GM23338 (cell line): ENCODE results near the gene PARL. TPM values are rescaled to one million over a fixed set of nuclear protein-coding genes. Genes with fewer than 3 reads are reported as not detected.

Experiments
- ATAC-seq: fragments of 200-7000 bp; cut with Tn5 transposase; 3 replicates; pipeline ENCODE4 v1.9.1; 2020
- DNase-seq: peaks from one replicate; pipeline ENCODE4 v3.0.0-alpha.2; 2015; ENCODE audit warnings: low spot score
- H2AFZ ChIP-seq: fragments of 200-600 bp; sonication (generic); 2 replicates; pipeline ENCODE4 v1.8.0; 2016; ENCODE audit warnings: antibody characterized with exemption, mild to moderate bottlenecking, moderate library complexity
- H3F3A ChIP-seq: fragments of 200-600 bp; sonication (generic); replicated peaks from 2 replicates; pipeline ENCODE4 v1.8.0; 2017; ENCODE audit warnings: antibody characterized with exemption, mixed run types, low read depth
- H3K27ac ChIP-seq: fragments of 200-600 bp; sonication (generic); 2 replicates; pipeline ENCODE4 v1.6.1; 2016; ENCODE audit warnings: low read depth
- H3K27me3 ChIP-seq: fragments of 200-600 bp; sonication (generic); 2 replicates; pipeline ENCODE4 v1.8.0; 2016; ENCODE audit warnings: mild to moderate bottlenecking, mixed run types, moderate library complexity; ENCODE audit not compliant: insufficient read depth
- H3K36me3 ChIP-seq: fragments of 200-600 bp; sonication (generic); 2 replicates; pipeline ENCODE4 v1.8.0; 2016; ENCODE audit warnings: mild to moderate bottlenecking; ENCODE audit not compliant: insufficient read depth
- H3K4me1 ChIP-seq: fragments of 200-600 bp; sonication (generic); 2 replicates; pipeline ENCODE4 v1.8.0; 2016; ENCODE audit warnings: mild to moderate bottlenecking, moderate library complexity; ENCODE audit not compliant: insufficient read depth
- H3K4me2 ChIP-seq: fragments of 200-600 bp; sonication (generic); 2 replicates; pipeline ENCODE4 v1.7.1; 2017; ENCODE audit warnings: mixed run types
- H3K4me3 ChIP-seq: fragments of 200-600 bp; sonication (generic); 2 replicates; pipeline ENCODE4 v1.6.1; 2016; ENCODE audit warnings: mixed run types
- H3K79me2 ChIP-seq: fragments of 200-600 bp; sonication (generic); replicated peaks from 2 replicates; pipeline ENCODE4 v1.8.0; 2017; ENCODE audit warnings: mild to moderate bottlenecking; ENCODE audit not compliant: insufficient read depth
- H3K9me2 ChIP-seq: fragments of 200-600 bp; sonication (generic); 2 replicates; pipeline ENCODE4 v1.8.0; 2017; ENCODE audit not compliant: insufficient read depth
- H4K20me1 ChIP-seq: fragments of 200-600 bp; sonication (generic); replicated peaks from 2 replicates; pipeline ENCODE4 v1.8.0; 2017; ENCODE audit warnings: mild to moderate bottlenecking; ENCODE audit not compliant: insufficient read depth
- H3K27ac Mint-ChIP-seq: 2 replicates; pipeline ENCODE4 v1.8.0; 2020; ENCODE audit warnings: inconsistent platforms, mild to moderate bottlenecking, moderate library complexity, mixed read lengths
- H3K27me3 Mint-ChIP-seq: 3 replicates; pipeline ENCODE4 v1.8.0; 2022; ENCODE audit warnings: low read depth, mild to moderate bottlenecking, moderate library complexity, mixed read lengths, inconsistent platforms; ENCODE audit not compliant: insufficient read depth, poor library complexity
- H3K36me3 Mint-ChIP-seq: 3 replicates; pipeline ENCODE4 v1.8.0; 2021; ENCODE audit warnings: low read depth, mild to moderate bottlenecking, inconsistent platforms, moderate library complexity, mixed read lengths
- H3K4me1 Mint-ChIP-seq: 3 replicates; pipeline ENCODE4 v1.8.0; 2020; ENCODE audit warnings: mild to moderate bottlenecking, inconsistent platforms, mixed read lengths
- H3K4me3 Mint-ChIP-seq: 3 replicates; pipeline ENCODE4 v1.8.0; 2021; ENCODE audit warnings: moderate library complexity, mild to moderate bottlenecking, inconsistent platforms, mixed read lengths
- H3K9me3 Mint-ChIP-seq: 3 replicates; pipeline ENCODE4 v1.8.0; 2020; ENCODE audit warnings: moderate library complexity, mild to moderate bottlenecking, inconsistent platforms, mixed read lengths
- NANOG ChIP-seq: IDR thresholded peaks from 2 replicates; pipeline ENCODE4 v1.6.1; 2016; ENCODE audit warnings: antibody characterized with exemption, borderline replicate concordance
- ZNF331 ChIP-seq: fragments of 250-450 bp; sonication (Bioruptor Pico); IDR thresholded peaks from 2 replicates; pipeline ENCODE4 v1.5.0; 2020; ENCODE audit warnings: low read depth, mild to moderate bottlenecking, moderate library complexity
- polyA plus RNA-seq: library from polyadenylated mRNA; unstranded; fragments of >200 nt; fragmentation: Nextera tagmentation; extraction: Ambion mirVana; gene quantifications from 2 replicates; pipeline ENCODE4 v1.2.1, GENCODE V29; 2016
- total RNA-seq: library from RNA; depleted of rRNA; stranded (reverse); fragments of >200 nt; shearing (Covaris generic); gene quantifications from 2 replicates; pipeline ENCODE4 v1.2.3, GENCODE V29; 2014
- TF ChIP-seq, protein P1 (sequence below): fragments of 250-450 bp; sonication (Bioruptor Pico); IDR thresholded peaks from 2 replicates; pipeline ENCODE4 v1.5.0; 2020; ENCODE audit warnings: mild to moderate bottlenecking, moderate library complexity
- TF ChIP-seq, protein P2 (sequence below), 2 experiments: fragments of 200-600 bp in 1 of 2; sonication (generic) in 1 of 2; conservative IDR thresholded peaks; 2 replicates each; pipeline versions ENCODE4 v1.5.1 to v1.6.1; 2016 to 2017; ENCODE audit warnings: antibody characterized with exemption in 2 of 2, low read depth in 2 of 2, mild to moderate bottlenecking in 2 of 2, moderate library complexity in 1 of 2
- TF ChIP-seq, protein P3 (sequence below): IDR thresholded peaks from one replicate; pipeline ENCODE4 v1.6.1; 2018; ENCODE audit warnings: antibody characterized with exemption; ENCODE audit not compliant: unreplicated experiment

The PARL gene
- total and polyA plus RNA-seq, 2 experiments from 2014 or later = 67.5 to 78.7 TPM

DNA sequence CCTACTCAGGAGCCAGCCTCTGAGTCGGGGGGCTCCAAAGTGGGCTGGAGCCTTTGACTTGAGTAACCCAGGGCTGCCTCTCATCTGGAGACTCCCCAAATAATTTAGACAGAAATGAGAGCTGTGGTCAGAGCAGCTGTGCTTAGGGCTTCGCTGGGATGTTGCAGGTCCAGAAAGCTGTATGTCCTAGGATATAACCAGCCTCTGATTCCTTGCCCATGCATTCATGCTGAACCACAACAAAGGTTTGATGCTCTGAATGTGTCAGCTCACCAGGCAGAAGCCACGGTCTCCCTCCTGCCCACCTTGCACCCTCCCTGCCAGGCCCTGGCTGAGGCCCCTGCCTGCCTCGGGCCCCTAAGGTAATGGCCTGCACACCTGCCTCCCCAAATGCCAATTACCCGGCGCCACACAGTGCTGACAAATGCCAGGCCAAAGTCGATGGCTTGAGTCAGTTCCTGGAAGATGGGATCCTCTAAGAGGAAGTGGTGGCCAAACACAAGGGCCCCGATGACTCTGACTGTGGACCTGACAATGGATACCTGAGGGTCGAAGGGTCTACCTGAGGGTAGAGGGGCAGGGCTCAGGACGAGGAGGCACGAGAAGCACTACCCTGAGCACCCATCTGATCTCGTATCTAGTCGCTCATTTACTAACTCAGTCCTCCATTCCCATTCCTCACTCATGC lies 21.7 kb upstream of the PARL start (continued):
- TF ChIP-seq, protein P1, sequence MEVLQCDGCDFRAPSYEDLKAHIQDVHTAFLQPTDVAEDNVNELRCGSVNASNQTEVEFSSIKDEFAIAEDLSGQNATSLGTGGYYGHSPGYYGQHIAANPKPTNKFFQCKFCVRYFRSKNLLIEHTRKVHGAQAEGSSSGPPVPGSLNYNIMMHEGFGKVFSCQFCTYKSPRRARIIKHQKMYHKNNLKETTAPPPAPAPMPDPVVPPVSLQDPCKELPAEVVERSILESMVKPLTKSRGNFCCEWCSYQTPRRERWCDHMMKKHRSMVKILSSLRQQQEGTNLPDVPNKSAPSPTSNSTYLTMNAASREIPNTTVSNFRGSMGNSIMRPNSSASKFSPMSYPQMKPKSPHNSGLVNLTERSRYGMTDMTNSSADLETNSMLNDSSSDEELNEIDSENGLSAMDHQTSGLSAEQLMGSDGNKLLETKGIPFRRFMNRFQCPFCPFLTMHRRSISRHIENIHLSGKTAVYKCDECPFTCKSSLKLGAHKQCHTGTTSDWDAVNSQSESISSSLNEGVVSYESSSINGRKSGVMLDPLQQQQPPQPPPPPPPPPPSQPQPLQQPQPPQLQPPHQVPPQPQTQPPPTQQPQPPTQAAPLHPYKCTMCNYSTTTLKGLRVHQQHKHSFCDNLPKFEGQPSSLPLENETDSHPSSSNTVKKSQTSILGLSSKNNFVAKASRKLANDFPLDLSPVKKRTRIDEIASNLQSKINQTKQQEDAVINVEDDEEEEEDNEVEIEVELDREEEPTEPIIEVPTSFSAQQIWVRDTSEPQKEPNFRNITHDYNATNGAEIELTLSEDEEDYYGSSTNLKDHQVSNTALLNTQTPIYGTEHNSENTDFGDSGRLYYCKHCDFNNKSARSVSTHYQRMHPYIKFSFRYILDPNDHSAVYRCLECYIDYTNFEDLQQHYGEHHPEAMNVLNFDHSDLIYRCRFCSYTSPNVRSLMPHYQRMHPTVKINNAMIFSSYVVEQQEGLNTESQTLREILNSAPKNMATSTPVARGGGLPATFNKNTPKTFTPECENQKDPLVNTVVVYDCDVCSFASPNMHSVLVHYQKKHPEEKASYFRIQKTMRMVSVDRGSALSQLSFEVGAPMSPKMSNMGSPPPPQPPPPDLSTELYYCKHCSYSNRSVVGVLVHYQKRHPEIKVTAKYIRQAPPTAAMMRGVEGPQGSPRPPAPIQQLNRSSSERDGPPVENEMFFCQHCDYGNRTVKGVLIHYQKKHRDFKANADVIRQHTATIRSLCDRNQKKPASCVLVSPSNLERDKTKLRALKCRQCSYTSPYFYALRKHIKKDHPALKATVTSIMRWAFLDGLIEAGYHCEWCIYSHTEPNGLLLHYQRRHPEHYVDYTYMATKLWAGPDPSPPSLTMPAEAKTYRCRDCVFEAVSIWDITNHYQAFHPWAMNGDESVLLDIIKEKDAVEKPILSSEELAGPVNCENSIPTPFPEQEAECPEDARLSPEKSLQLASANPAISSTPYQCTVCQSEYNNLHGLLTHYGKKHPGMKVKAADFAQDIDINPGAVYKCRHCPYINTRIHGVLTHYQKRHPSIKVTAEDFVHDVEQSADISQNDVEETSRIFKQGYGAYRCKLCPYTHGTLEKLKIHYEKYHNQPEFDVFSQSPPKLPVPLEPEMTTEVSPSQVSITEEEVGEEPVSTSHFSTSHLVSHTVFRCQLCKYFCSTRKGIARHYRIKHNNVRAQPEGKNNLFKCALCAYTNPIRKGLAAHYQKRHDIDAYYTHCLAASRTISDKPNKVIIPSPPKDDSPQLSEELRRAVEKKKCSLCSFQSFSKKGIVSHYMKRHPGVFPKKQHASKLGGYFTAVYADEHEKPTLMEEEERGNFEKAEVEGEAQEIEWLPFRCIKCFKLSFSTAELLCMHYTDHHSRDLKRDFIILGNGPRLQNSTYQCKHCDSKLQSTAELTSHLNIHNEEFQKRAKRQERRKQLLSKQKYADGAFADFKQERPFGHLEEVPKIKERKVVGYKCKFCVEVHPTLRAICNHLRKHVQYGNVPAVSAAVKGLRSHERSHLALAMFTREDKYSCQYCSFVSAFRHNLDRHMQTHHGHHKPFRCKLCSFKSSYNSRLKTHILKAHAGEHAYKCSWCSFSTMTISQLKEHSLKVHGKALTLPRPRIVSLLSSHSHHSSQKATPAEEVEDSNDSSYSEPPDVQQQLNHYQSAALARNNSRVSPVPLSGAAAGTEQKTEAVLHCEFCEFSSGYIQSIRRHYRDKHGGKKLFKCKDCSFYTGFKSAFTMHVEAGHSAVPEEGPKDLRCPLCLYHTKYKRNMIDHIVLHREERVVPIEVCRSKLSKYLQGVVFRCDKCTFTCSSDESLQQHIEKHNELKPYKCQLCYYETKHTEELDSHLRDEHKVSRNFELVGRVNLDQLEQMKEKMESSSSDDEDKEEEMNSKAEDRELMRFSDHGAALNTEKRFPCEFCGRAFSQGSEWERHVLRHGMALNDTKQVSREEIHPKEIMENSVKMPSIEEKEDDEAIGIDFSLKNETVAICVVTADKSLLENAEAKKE (CRISPR knock-in tag) = no peak
- no peak for TF ChIP-seq ZNF331 (CRISPR knock-in tag)
- TF ChIP-seq, protein P2, sequence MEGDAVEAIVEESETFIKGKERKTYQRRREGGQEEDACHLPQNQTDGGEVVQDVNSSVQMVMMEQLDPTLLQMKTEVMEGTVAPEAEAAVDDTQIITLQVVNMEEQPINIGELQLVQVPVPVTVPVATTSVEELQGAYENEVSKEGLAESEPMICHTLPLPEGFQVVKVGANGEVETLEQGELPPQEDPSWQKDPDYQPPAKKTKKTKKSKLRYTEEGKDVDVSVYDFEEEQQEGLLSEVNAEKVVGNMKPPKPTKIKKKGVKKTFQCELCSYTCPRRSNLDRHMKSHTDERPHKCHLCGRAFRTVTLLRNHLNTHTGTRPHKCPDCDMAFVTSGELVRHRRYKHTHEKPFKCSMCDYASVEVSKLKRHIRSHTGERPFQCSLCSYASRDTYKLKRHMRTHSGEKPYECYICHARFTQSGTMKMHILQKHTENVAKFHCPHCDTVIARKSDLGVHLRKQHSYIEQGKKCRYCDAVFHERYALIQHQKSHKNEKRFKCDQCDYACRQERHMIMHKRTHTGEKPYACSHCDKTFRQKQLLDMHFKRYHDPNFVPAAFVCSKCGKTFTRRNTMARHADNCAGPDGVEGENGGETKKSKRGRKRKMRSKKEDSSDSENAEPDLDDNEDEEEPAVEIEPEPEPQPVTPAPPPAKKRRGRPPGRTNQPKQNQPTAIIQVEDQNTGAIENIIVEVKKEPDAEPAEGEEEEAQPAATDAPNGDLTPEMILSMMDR (conservative IDR thresholded peaks at IDR 0.05; ENCODE audit: low read depth in 2 of 2) = no peak

DNA sequence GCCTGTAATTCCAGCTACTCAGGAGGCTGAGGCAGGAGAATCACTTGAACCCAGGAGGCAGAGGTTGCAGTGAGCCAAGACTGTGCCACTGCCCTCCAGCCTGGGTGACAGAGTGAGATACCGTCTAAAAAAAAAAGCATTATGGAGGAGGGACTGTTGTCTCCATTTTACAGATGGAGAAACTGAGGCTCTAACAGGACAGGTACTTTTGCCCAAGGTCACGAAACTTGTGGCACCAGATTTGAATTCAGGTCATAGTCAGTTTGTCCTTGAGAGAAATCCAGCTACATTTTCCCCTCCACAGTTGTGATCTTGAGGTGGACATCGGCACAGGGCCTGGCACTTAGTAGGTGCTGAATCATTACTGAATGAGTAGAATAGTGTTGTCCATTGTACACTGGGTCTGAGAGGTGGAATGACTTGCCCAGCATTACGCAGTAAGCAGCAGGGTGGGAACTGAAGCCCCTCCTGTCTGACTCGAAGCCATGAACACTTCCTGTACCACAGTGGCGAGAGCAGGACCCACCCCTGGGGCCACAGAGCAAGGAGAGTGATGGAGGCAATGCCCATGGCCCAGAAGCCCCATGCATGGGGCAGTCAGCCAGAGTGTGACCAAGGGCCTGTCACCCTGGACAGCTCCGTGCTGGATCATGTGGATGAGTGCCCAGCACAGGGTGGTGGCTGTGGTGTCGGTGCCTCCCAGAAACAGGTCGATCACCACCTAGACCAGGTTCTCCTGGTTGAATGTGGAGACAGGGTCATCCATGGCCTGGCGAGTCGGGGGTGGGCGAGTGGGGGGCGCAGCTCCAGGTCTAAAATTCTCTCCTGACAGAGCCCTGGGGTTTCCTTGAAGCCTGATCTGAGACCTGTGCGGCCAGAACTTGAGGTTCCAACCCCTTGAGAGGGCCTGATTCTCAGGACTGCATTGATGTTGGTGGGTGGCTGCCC lies 20.4 kb upstream of the PARL start:
- DNase-seq (no peak), ATAC-seq (no peak)
- H3K36me3 ChIP-seq = no peaks in the 10 kb centered on the region
- no peak overlapping the region for H3K4me3 ChIP-seq
- TF ChIP-seq, protein P3, sequence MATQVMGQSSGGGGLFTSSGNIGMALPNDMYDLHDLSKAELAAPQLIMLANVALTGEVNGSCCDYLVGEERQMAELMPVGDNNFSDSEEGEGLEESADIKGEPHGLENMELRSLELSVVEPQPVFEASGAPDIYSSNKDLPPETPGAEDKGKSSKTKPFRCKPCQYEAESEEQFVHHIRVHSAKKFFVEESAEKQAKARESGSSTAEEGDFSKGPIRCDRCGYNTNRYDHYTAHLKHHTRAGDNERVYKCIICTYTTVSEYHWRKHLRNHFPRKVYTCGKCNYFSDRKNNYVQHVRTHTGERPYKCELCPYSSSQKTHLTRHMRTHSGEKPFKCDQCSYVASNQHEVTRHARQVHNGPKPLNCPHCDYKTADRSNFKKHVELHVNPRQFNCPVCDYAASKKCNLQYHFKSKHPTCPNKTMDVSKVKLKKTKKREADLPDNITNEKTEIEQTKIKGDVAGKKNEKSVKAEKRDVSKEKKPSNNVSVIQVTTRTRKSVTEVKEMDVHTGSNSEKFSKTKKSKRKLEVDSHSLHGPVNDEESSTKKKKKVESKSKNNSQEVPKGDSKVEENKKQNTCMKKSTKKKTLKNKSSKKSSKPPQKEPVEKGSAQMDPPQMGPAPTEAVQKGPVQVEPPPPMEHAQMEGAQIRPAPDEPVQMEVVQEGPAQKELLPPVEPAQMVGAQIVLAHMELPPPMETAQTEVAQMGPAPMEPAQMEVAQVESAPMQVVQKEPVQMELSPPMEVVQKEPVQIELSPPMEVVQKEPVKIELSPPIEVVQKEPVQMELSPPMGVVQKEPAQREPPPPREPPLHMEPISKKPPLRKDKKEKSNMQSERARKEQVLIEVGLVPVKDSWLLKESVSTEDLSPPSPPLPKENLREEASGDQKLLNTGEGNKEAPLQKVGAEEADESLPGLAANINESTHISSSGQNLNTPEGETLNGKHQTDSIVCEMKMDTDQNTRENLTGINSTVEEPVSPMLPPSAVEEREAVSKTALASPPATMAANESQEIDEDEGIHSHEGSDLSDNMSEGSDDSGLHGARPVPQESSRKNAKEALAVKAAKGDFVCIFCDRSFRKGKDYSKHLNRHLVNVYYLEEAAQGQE = peak; percentile 61
- no peak for TF ChIP-seq NANOG
- H4K20me1 ChIP-seq = no peaks in the 10 kb centered on the region
- H3K27me3 ChIP-seq = no peaks in the 10 kb centered on the region
- H3K9me2 ChIP-seq = no peaks in the 10 kb centered on the region
- Mint-ChIP-seq H3K36me3 (0 out of 3 replicates have a peak, but pooled peaks cover 3% of the 10 kb centered on the region), H3K4me1 (peaks cover 4% of the 10 kb centered on the region), H3K9me3 (peaks cover 8% of the 10 kb centered on the region), H3K4me3 (no peak overlapping the region), H3K27me3 (peaks cover 5% of the 10 kb centered on the region), H3K27ac (no peak overlapping the region)
- no peak overlapping the region for H3K4me2 ChIP-seq
- no peaks in the 10 kb centered on the region for H3K4me1 ChIP-seq
- H2AFZ ChIP-seq = no peak overlapping the region
- no peaks in the 10 kb centered on the region for H3F3A ChIP-seq
- H3K27ac ChIP-seq = no peak overlapping the region
- H3K79me2 ChIP-seq = no peaks in the 10 kb centered on the region
